DOHH2 (cell line): ENCODE measurements around the gene PXN.
"Not testable (repeated sequence)": the region's sequence is repeated elsewhere in the genome, so short reads cannot be mapped to it uniquely, and the experiment has no call there.

ENCODE experiments used
- EZH2phosphoT487 ChIP-seq: fragments of 200-600 bp; sonication (generic); IDR thresholded peaks from 2 replicates; pipeline ENCODE4 v1.6.1; 2017; ENCODE audit warnings: borderline replicate concordance, mild to moderate bottlenecking, antibody characterized with exemption, low read length, moderate library complexity, mixed read lengths
- TF ChIP-seq, protein P1 (sequence below): fragments of 200-600 bp; sonication (generic); IDR thresholded peaks from one replicate; pipeline ENCODE4 v1.5.1; 2014; ENCODE audit warnings: antibody characterized with exemption, mild to moderate bottlenecking, low read depth, low read length; ENCODE audit not compliant: poor library complexity, severe bottlenecking

DNA sequence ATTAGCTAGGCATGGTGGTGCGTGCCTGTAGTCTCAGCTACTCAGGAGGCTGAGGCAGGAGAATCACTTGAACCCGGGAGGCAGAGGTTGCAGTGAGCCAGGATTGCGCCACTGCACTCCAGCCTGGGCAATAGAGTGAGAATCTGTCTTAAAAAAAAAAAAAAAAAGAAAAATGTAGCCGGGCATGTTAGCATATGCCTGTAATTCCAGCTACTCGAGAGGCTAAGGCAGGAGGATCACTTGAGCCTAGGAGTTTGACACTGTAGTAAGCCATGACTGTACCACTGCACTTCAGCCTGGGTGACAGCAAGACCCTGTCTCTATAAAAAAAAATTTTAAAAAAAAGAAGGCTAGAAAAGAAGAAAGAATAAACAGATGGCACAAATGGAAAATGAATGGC lies 18.8 kb downstream of the PXN start:
- TF ChIP-seq, protein P1, sequence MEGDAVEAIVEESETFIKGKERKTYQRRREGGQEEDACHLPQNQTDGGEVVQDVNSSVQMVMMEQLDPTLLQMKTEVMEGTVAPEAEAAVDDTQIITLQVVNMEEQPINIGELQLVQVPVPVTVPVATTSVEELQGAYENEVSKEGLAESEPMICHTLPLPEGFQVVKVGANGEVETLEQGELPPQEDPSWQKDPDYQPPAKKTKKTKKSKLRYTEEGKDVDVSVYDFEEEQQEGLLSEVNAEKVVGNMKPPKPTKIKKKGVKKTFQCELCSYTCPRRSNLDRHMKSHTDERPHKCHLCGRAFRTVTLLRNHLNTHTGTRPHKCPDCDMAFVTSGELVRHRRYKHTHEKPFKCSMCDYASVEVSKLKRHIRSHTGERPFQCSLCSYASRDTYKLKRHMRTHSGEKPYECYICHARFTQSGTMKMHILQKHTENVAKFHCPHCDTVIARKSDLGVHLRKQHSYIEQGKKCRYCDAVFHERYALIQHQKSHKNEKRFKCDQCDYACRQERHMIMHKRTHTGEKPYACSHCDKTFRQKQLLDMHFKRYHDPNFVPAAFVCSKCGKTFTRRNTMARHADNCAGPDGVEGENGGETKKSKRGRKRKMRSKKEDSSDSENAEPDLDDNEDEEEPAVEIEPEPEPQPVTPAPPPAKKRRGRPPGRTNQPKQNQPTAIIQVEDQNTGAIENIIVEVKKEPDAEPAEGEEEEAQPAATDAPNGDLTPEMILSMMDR = not testable (repeated sequence)
- TF ChIP-seq EZH2phosphoT487 = not testable (repeated sequence)
